Fibroblast of the aortic adventitia (primary cell): ENCODE data around the gene PACRG. TPM values are rescaled to one million over a fixed set of nuclear protein-coding genes. Genes with fewer than 3 reads are reported as not detected.

Source experiments
- DNase-seq: peaks from one replicate; pipeline ENCODE4 v3.0.0-alpha.2; 2010; ENCODE audit warnings: low read depth
- H3K4me3 ChIP-seq: 2 replicates; pipeline ENCODE4 v1.5.1; 2011; ENCODE audit warnings: low read depth, mild to moderate bottlenecking, control low read depth, low read length, moderate library complexity
- CTCF ChIP-seq: IDR thresholded peaks from 2 replicates; pipeline ENCODE4 v1.5.1; 2011; ENCODE audit warnings: mild to moderate bottlenecking, low read length, control low read depth, inconsistent platforms; ENCODE audit not compliant: insufficient read depth
- total RNA-seq: library from RNA; depleted of rRNA; stranded (reverse); fragments of >200 nt; gene quantifications from 2 replicates; pipeline ENCODE4 v1.2.3, GENCODE V29; 2012; ENCODE audit warnings: low replicate concordance

Gene PACRG
- total RNA-seq, 1 donor, result 0.63 TPM

- no peak overlapping the region for H3K4me3 ChIP-seq
- DNase-seq, result no peak
- no peak for TF ChIP-seq CTCF
These were observed 155.2 kb downstream of the PACRG start for GRCh38 chr6:162882801-162883481.

- H3K4me3 ChIP-seq, result no peak overlapping the region
- no peak for TF ChIP-seq CTCF
- no peak for DNase-seq
These were observed 160.4 kb downstream of the PACRG start for GRCh38 chr6:162887981-162888689.

- no peak for TF ChIP-seq CTCF
- DNase-seq, result no peak
- no peak overlapping the region for H3K4me3 ChIP-seq
These were observed 161.5 kb downstream of the PACRG start for GRCh38 chr6:162889303-162889702.

- H3K4me3 ChIP-seq, result no peak overlapping the region
- TF ChIP-seq CTCF, result no peak
- DNase-seq, result no peak
These were observed 170.2 kb downstream of the PACRG start for GRCh38 chr6:162898011-162898410.

GRCh38 chr6:162899148-162899547 is 171.4 kb downstream of the PACRG start:
- DNase-seq, result no peak
- no peak overlapping the region for H3K4me3 ChIP-seq
- TF ChIP-seq CTCF, result no peak

- TF ChIP-seq CTCF, result no peak
- H3K4me3 ChIP-seq, result no peak overlapping the region
- no peak for DNase-seq
These were observed 172.7 kb downstream of the PACRG start for GRCh38 chr6:162900503-162900902.
